CD4-positive, alpha-beta T cell (primary cell): Measurements from ENCODE around the gene ESR2. TPM values are rescaled to one million over a fixed set of nuclear protein-coding genes. Genes with fewer than 3 reads are reported as not detected.
"Not testable (repeated sequence)": the region's sequence is repeated elsewhere in the genome, so short reads cannot be mapped to it uniquely, and the experiment has no call there.

ENCODE experiments used
- ATAC-seq: fragments of 200-7000 bp; cut with Tn5 transposase; one replicate; pipeline ENCODE4 v1.10.0; 2022; ENCODE audit warnings: mild to moderate bottlenecking; ENCODE audit not compliant: poor library complexity
- CTCF ChIA-PET: fragments of 350-600 bp; sonication (Branson Sonifier 250); formaldehyde crosslinking; loops from one replicate; lab custom pipeline; 2021; ENCODE audit warnings: antibody characterized with exemption, inconsistent platforms; lab: Charles Lee
- POLR2A ChIA-PET: fragments of 350-600 bp; sonication (Branson Sonifier 250); formaldehyde crosslinking; loops from one replicate; lab custom pipeline; 2021; ENCODE audit warnings: antibody characterized with exemption, inconsistent platforms; lab: Charles Lee
- DNase-seq, 14 experiments: peaks; one replicate each; pipeline ENCODE4 v3.0.0-alpha.2; 2013 to 2020; ENCODE audit warnings: mixed read lengths in 2 of 14
- H3K27ac ChIP-seq, 2 donors: one replicate each; pipeline versions ENCODE4 v1.5.1 to v1.7.0; 2013; ENCODE audit warnings: low read length in 2 of 2, low read depth in 1 of 2, mild to moderate bottlenecking in 1 of 2
- H3K27me3 ChIP-seq, 2 experiments: 1 replicate in 1 of 2; 2 replicates in 1 of 2; pipeline versions ENCODE4 v1.6.1 to v1.7.0; 2013; ENCODE audit warnings: low read length in 2 of 2, control low read depth in 1 of 2, mild to moderate bottlenecking in 1 of 2, moderate library complexity in 1 of 2; ENCODE audit not compliant: insufficient read depth in 2 of 2, control insufficient read depth in 1 of 2
- H3K36me3 ChIP-seq: one replicate; pipeline ENCODE4 v1.6.1; 2013; ENCODE audit warnings: low read length, control low read depth; ENCODE audit not compliant: insufficient read depth
- H3K4me1 ChIP-seq: one replicate; pipeline ENCODE4 v1.6.1; 2013; ENCODE audit warnings: low read length, control low read depth; ENCODE audit not compliant: insufficient read depth
- H3K4me3 ChIP-seq: one replicate; pipeline ENCODE4 v1.5.1; 2013; ENCODE audit warnings: mild to moderate bottlenecking, low read length, moderate library complexity
- H3K9me3 ChIP-seq, 2 experiments: 1 replicate in 1 of 2; 2 replicates in 1 of 2; pipeline versions ENCODE4 v1.6.1 to v1.7.0; 2013; ENCODE audit warnings: low read length in 2 of 2, mild to moderate bottlenecking in 2 of 2, control low read depth in 1 of 2, moderate library complexity in 1 of 2; ENCODE audit not compliant: control insufficient read depth in 1 of 2, insufficient read depth in 1 of 2
- H3K27ac Mint-ChIP-seq: one replicate; pipeline ENCODE4 v1.8.0; 2020; ENCODE audit warnings: mixed read lengths
- H3K27me3 Mint-ChIP-seq: one replicate; pipeline ENCODE4 v1.8.0; 2021; ENCODE audit warnings: mixed read lengths
- H3K36me3 Mint-ChIP-seq: one replicate; pipeline ENCODE4 v1.8.0; 2021; ENCODE audit warnings: low read depth, mixed read lengths
- H3K4me1 Mint-ChIP-seq: one replicate; pipeline ENCODE4 v1.8.0; 2021; ENCODE audit warnings: low read depth, mixed read lengths
- H3K4me3 Mint-ChIP-seq: one replicate; pipeline ENCODE4 v1.8.0; 2020; ENCODE audit warnings: mild to moderate bottlenecking, mixed read lengths
- H3K9me3 Mint-ChIP-seq: one replicate; pipeline ENCODE4 v1.8.0; 2020; ENCODE audit warnings: mixed read lengths
- CTCF ChIP-seq: fragments of 200-600 bp; IDR thresholded peaks from one replicate; pipeline ENCODE4 v1.8.0; 2022; ENCODE audit warnings: antibody characterized with exemption, mild to moderate bottlenecking
- intact Hi-C, 2 experiments: fragments of 100-400 bp; cut with DNase I in 1 of 2; cut with micrococcal nuclease in 1 of 2; formaldehyde crosslinking; loops; one replicate each; pipeline versions ENCODE4 v1.15.1 to v1.9.0; 2023 to 2025; cut with DNase I, micrococcal nuclease
- total RNA-seq, 174 experiments: library from RNA in 2 of 174; stranded (reverse) in 2 of 174; gene quantifications; one replicate each; pipeline ENCODE4 v1.2.3 and lab custom pipeline; 2021 to 2026

Gene ESR2
- total RNA-seq, 2 experiments from 2014 or later: 0.08 TPM; not detected in 1

GRCh38 chr14:64213853-64214570 lies 80.2 kb downstream of the ESR2 start:
- Histone ChIP-seq H3K27ac (no peak overlapping the region), H3K9me3 (no peaks in the 10 kb centered on the region), H3K27me3 (no peaks in the 10 kb centered on the region), H3K4me1 (no peaks in the 10 kb centered on the region), H3K4me3 (no peak overlapping the region), H3K36me3 (peaks cover 96% of the 10 kb centered on the region)
- Mint-ChIP-seq H3K4me3 (no peak overlapping the region), H3K27ac (no peak overlapping the region), H3K36me3 (peaks cover 99% of the 10 kb centered on the region), H3K4me1 (no peaks in the 10 kb centered on the region), H3K9me3 (no peaks in the 10 kb centered on the region), H3K27me3 (no peaks in the 10 kb centered on the region)
- ChIA-PET POLR2A (no interaction called here), CTCF (no interaction called here)
- no peak for TF ChIP-seq CTCF
- no peak for ATAC-seq
- no peak for DNase-seq
- intact Hi-C loops: no loop called here

- CTCF ChIA-PET: no interaction called here
- Mint-ChIP-seq H3K4me3 (no peak overlapping the region), H3K27ac (no peak overlapping the region), H3K4me1 (no peaks in the 10 kb centered on the region), H3K27me3 (no peaks in the 10 kb centered on the region), H3K36me3 (peaks cover 93% of the 10 kb centered on the region), H3K9me3 (no peaks in the 10 kb centered on the region)
- ATAC-seq: no peak
- Histone ChIP-seq H3K27ac (no peak overlapping the region), H3K9me3 (no peaks in the 10 kb centered on the region), H3K4me1 (no peaks in the 10 kb centered on the region), H3K4me3 (no peak overlapping the region), H3K36me3 (peaks cover 96% of the 10 kb centered on the region), H3K27me3 (no peaks in the 10 kb centered on the region)
- POLR2A ChIA-PET: no interaction called here
- intact Hi-C loops: no loop called here
- no peak for DNase-seq
- no peak for TF ChIP-seq CTCF
These were observed 81.1 kb downstream of the ESR2 start for GRCh38 chr14:64213086-64213485.

- Histone ChIP-seq H3K27me3 (no peaks in the 10 kb centered on the region), H3K36me3 (peaks cover 96% of the 10 kb centered on the region), H3K4me3 (no peak overlapping the region), H3K27ac (no peak overlapping the region), H3K4me1 (no peaks in the 10 kb centered on the region), H3K9me3 (no peaks in the 10 kb centered on the region)
- Mint-ChIP-seq H3K4me1 (no peaks in the 10 kb centered on the region), H3K27ac (no peak overlapping the region), H3K9me3 (no peaks in the 10 kb centered on the region), H3K36me3 (peaks cover 93% of the 10 kb centered on the region), H3K4me3 (no peak overlapping the region), H3K27me3 (no peaks in the 10 kb centered on the region)
- TF ChIP-seq CTCF: no peak
- ChIA-PET CTCF (no interaction called here), POLR2A (no interaction called here)
- ATAC-seq (no peak), DNase-seq (no peak)
- intact Hi-C loops: no loop called here
These were observed 81.5 kb downstream of the ESR2 start for GRCh38 chr14:64212666-64213065.

GRCh38 chr14:64210912-64211311 lies 83.3 kb downstream of the ESR2 start:
- H3K4me3 Mint-ChIP-seq: not testable (repeated sequence)

More at GRCh38 chr14:64210912-64211311, 83.3 kb downstream of the ESR2 start:
- H3K4me1 ChIP-seq, H3K4me1 Mint-ChIP-seq, ATAC-seq, H3K9me3 ChIP-seq, intact Hi-C loops, H3K27ac ChIP-seq, H3K27me3 ChIP-seq, CTCF ChIA-PET, H3K9me3 Mint-ChIP-seq, DNase-seq, POLR2A ChIA-PET, H3K27me3 Mint-ChIP-seq, H3K27ac Mint-ChIP-seq, H3K4me3 ChIP-seq: not testable (repeated sequence)
- H3K36me3 Mint-ChIP-seq: peaks cover 85% of the 10 kb centered on the region
- H3K36me3 ChIP-seq: peaks cover 87% of the 10 kb centered on the region
